Measurements from ENCODE around the gene AP3D1.

The AP3D1 gene

GRCh38 chr19:2180881-2181632 is 29.7 kb upstream of the AP3D1 start:
- no peak for DNase-seq

DNA sequence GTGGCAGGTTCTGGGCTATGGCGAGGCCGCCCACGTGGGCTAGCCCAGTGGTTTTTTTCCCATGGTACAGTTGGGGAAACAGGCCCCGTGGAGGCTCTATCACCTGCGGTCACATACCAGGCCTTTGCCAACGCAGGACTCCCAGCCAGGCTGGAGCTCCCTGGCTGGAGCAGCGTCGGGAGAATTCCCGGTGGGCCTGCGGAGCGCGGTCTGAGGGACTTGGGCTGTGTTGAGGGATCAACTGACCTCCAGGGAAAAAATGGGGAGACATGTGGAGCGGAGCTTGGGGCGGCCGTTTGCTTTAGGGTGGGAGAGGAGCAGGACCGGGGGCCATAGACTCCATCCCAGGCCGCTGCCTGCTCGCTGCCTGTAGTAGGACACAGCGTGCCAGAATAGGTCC is 28.7 kb upstream of the AP3D1 start:
- DNase-seq = no peak

- DNase-seq = no peak
Observed at GRCh38 chr19:2179095-2179494, 27.7 kb upstream of the AP3D1 start.

GRCh38 chr19:2176337-2176994 is 25.1 kb upstream of the AP3D1 start:
- no peak for DNase-seq

GRCh38 chr19:2175742-2176141 is 24.4 kb upstream of the AP3D1 start:
- DNase-seq = no peak

DNA sequence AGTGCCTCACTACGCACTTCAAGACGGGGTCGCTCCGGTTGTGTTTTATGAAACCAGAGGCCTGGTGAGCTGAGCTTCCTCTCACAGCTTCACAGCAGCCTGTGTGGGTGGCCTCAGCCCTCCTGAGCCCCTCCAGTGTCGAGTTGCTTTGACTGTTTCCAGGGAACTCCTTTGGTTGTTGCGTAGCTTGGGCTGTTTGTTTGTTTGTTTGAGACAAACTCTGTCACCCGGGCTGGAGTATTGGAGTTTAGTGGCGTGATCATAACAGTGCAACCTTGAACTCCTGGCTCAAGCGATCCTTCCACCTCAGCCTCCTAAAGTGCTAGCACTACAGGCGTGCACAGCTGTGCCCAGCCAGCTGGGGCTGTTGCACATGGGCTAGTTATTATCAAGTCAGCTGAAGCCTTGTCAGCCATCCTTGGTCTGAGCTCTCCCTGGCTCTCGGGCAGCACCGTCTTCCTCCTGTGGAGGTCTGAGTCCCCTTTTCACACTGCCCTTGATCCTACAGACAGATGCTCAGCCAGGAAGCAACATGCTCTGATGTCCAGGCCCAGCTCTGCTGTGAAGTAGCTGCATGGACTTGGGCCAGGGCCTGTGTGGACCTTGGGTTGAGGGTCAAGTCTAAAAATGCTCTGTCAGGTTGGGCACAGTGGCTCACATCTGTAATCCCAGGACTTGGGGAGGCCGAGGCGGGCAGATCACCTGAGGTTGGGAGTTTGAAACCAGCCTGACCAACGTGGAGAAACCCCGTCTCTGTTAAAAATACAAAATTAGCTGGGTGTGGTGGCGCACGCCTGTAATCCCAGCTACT is 22.6 kb upstream of the AP3D1 start:
- no peak for DNase-seq

GRCh38 chr19:2173388-2173766 is 22.0 kb upstream of the AP3D1 start:
- DNase-seq = no peak

- no peak for DNase-seq
Observed at GRCh38 chr19:2171349-2172145, 20.2 kb upstream of the AP3D1 start.

GRCh38 chr19:2170987-2171348 is 19.6 kb upstream of the AP3D1 start:
- DNase-seq = no peak

- DNase-seq = no peak
Observed at GRCh38 chr19:2170219-2170618, 18.9 kb upstream of the AP3D1 start.

GRCh38 chr19:2168619-2169424 is 17.5 kb upstream of the AP3D1 start:
- peak; percentile 94 for DNase-seq

- no peak for DNase-seq
Observed at GRCh38 chr19:2167896-2168618, 16.7 kb upstream of the AP3D1 start.

GRCh38 chr19:2166741-2167738 is 15.7 kb upstream of the AP3D1 start:
- peak; percentile 27 for DNase-seq

GRCh38 chr19:2164020-2164998 is 12.9 kb upstream of the AP3D1 start:
- no peak for DNase-seq

- no peak for DNase-seq
Observed at GRCh38 chr19:2160379-2160778, 9.0 kb upstream of the AP3D1 start.

DNA sequence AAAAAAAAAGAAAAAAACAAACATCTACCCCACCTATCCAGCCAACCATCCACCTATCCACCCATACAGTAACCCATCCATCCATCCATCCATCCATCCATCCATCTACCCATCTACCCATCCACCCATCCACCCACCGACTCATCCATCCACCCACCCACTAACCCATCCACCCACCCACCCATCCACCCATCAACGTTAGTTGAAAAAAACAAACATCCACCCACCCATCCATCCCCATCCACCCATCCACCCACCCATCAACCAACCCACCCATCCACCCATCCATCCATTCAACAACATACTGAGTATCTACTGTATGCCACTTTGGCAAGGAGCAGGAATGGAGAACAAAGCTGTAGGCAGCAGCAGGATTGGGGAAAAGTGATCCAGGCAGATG is 6.1 kb upstream of the AP3D1 start:
- no peak for DNase-seq

DNA sequence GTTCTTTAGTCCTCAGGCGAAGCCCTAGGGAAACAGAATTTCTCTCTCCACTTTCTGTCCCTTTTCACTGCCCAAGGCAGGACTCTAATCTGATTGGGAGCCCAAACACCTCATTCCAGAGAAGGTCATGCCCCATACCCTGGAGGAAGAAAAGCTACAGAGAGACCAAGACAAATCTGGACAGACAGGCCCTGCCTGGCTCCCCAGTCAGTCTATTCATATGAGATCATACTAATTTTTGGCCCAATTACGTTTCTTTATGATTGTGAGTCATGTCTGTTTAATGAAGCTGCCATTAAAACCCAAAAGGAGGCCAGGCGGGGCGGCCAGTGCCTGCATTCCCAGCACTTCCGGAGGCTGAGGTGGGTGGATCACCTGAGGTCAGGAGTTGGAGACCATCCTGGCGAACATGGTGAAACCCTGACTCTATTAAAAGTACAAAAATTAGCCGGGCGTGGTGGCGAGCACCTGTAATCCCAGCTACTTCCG is 3.3 kb upstream of the AP3D1 start:
- peak; percentile 23 for DNase-seq

GRCh38 chr19:2150794-2151338 is 500 bp downstream of the AP3D1 start:
- DNase-seq = no peak

Data from fibroblast of skin of abdomen (primary cell).